ENCODE measurements around the gene PDE4B.

DNA sequence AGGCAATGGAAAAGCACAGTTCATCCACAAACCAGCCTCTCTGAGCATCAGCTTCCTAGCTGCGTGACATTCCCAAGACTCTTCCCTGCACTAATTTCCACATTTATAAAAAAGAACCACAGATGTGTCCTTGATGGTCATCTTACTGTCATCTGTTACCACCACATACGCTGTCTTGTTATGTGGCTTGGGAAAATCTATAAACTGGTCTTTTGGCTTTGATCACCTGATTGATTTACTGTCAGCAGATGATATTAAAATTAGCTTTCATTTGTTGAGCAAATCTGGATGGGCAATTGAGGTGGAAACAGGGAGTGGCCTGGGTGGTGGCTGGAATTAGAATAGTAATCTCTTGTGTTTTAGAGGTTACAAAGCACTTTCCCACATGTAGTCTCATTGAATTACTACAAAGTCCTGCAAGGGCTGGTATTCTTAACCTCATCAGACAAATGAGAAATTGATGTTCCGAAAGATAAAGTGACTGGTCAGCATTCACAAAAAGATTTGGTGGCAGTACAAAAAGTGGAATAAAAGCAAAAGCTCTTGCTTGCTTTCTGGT lies 509.6 kb downstream of the PDE4B start:
- no peak for TF ChIP-seq EP300 (IDR thresholded peaks at IDR 0.05)
- TF ChIP-seq ESRRA (IDR thresholded peaks at IDR 0.05; ENCODE audit: borderline replicate concordance, low read length) = no peak
- TF ChIP-seq, protein P1, sequence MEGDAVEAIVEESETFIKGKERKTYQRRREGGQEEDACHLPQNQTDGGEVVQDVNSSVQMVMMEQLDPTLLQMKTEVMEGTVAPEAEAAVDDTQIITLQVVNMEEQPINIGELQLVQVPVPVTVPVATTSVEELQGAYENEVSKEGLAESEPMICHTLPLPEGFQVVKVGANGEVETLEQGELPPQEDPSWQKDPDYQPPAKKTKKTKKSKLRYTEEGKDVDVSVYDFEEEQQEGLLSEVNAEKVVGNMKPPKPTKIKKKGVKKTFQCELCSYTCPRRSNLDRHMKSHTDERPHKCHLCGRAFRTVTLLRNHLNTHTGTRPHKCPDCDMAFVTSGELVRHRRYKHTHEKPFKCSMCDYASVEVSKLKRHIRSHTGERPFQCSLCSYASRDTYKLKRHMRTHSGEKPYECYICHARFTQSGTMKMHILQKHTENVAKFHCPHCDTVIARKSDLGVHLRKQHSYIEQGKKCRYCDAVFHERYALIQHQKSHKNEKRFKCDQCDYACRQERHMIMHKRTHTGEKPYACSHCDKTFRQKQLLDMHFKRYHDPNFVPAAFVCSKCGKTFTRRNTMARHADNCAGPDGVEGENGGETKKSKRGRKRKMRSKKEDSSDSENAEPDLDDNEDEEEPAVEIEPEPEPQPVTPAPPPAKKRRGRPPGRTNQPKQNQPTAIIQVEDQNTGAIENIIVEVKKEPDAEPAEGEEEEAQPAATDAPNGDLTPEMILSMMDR (IDR thresholded peaks at IDR 0.05) = no peak
- TF ChIP-seq CHD2 (IDR thresholded peaks at IDR 0.05; ENCODE audit: low read length, partially characterized antibody) = no peak
- TF ChIP-seq, protein P2, sequence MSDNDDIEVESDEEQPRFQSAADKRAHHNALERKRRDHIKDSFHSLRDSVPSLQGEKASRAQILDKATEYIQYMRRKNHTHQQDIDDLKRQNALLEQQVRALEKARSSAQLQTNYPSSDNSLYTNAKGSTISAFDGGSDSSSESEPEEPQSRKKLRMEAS (IDR thresholded peaks at IDR 0.05) = no peak
- TF ChIP-seq PHF8 (IDR thresholded peaks at IDR 0.05; ENCODE audit: borderline replicate concordance, low read depth) = no peak

All from A549 (cell line).